ENCODE measurements around the gene DIP2C.

DIP2C gene

DNA sequence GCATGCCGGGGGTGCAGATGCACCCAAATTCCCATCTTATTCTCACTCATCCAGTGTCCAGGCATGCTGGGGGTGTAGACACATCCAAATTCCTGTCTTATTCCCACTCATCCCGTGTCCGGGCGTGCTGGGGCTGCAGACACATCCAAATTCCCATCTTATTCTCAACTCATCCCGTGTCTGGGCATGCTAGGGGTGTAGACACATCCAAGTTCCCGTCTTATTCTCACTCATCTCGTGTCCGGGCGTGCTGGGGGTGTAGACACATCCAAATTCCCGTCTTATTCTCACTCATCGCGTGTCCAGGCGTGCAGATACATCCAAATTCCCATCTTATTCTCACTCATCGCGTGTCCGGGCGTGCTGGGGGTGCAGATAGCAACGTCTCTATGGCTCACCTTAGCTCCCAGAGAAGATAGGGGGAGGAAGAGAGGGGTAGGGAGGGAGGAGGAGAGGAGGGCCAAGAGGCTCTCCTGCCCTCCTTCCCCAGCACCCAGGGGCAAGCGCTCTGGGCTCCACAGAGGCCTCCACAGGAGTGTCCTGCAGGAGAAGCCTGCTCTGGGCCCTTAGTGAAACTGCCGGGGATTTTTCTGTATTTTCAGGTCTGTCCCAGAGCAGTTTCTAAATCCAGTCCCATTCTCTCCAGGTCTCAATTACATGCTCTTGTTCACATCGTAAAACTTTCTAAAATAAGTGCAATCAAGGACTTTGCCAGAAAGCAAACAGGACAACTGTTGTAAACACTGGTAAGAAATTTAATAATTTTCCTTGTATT is 210.8 kb downstream of the DIP2C start:
- no peak overlapping the region for H3K4me3 ChIP-seq (ENCODE audit: low read length)
- H3K36me3 ChIP-seq (ENCODE audit: control insufficient read depth, insufficient read depth, low read length, severe bottlenecking), result peaks cover 23% of the 10 kb centered on the region
- no peak overlapping the region for H3K9ac ChIP-seq (ENCODE audit: low read length)
- no peaks in the 10 kb centered on the region for H3K27me3 ChIP-seq (replicated peaks; ENCODE audit: control insufficient read depth, insufficient read depth, low read length)
- no peak for DNase-seq (ENCODE audit: low read depth)
- H3K9me3 ChIP-seq (ENCODE audit: control insufficient read depth, low read length), result no peaks in the 10 kb centered on the region
- H3K4me1 ChIP-seq (ENCODE audit: control insufficient read depth, insufficient read depth, low read length), result no peaks in the 10 kb centered on the region

DNA sequence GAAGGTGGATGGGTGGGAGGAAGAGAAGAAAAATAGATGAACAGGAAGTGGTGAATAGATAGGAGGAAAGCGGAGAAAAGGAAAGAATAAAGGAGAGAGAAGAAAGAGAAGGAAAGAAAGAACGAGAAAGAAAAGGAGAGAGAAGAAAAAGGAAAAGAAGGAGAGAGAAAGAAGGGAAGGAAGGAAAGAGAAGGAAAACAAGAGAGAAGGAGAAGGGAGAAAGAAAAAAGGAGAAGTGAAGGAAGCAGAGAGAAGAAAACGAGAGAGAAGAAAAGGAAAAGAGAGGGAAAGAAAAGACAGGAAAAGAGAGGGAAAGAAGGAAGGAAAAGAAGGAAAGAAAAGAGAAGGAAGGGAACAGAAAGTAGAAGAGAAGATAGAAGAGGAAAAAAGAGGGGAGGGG is 211.8 kb downstream of the DIP2C start:
- DNase-seq (ENCODE audit: low read depth), result no peak
- no peak overlapping the region for H3K4me3 ChIP-seq (ENCODE audit: low read length)

DNA sequence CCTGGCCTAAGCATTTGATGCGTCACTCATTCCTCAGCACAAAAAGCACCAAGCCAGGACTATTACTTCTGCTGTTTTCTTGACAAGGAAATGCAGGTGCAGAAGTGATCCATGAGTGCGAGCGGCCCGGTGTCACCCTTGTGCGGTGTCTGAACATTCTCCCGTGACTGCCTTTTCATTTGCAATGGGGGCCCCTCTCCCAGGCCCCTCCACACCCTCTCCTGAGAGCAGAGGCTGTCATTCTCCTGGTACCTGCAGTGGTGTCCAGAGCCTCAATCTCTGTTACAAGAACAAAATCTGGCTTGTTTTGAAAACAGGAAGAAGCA is 213.1 kb downstream of the DIP2C start:
- Histone ChIP-seq H3K9ac (ENCODE audit: low read length) (no peak overlapping the region), H3K36me3 (ENCODE audit: control insufficient read depth, insufficient read depth, low read length, severe bottlenecking) (peaks cover 13% of the 10 kb centered on the region), H3K9me3 (ENCODE audit: control insufficient read depth, low read length) (no peaks in the 10 kb centered on the region), H3K4me1 (ENCODE audit: control insufficient read depth, insufficient read depth, low read length) (no peaks in the 10 kb centered on the region), H3K27me3 (replicated peaks; ENCODE audit: control insufficient read depth, insufficient read depth, low read length) (no peaks in the 10 kb centered on the region), H3K4me3 (ENCODE audit: low read length) (no peak overlapping the region)
- no peak for DNase-seq (ENCODE audit: low read depth)

More for the DNA sequence above, 211.8 kb downstream of the DIP2C start:
- Histone ChIP-seq H3K9me3 (ENCODE audit: control insufficient read depth, low read length) (no peaks in the 10 kb centered on the region), H3K9ac (ENCODE audit: low read length) (no peak overlapping the region), H3K27me3 (replicated peaks; ENCODE audit: control insufficient read depth, insufficient read depth, low read length) (no peaks in the 10 kb centered on the region), H3K4me1 (ENCODE audit: control insufficient read depth, insufficient read depth, low read length) (no peaks in the 10 kb centered on the region), H3K36me3 (ENCODE audit: control insufficient read depth, insufficient read depth, low read length, severe bottlenecking) (peaks cover 20% of the 10 kb centered on the region)

- Histone ChIP-seq H3K4me3 (ENCODE audit: low read length) (no peak overlapping the region), H3K27me3 (replicated peaks; ENCODE audit: control insufficient read depth, insufficient read depth, low read length) (no peaks in the 10 kb centered on the region), H3K36me3 (ENCODE audit: control insufficient read depth, insufficient read depth, low read length, severe bottlenecking) (peaks cover 18% of the 10 kb centered on the region), H3K9ac (ENCODE audit: low read length) (no peak overlapping the region), H3K4me1 (ENCODE audit: control insufficient read depth, insufficient read depth, low read length) (no peaks in the 10 kb centered on the region), H3K9me3 (ENCODE audit: control insufficient read depth, low read length) (no peaks in the 10 kb centered on the region)
- DNase-seq (ENCODE audit: low read depth), result no peak
These were observed 213.6 kb downstream of the DIP2C start for GRCh38 chr10:475709-476454.

DNA sequence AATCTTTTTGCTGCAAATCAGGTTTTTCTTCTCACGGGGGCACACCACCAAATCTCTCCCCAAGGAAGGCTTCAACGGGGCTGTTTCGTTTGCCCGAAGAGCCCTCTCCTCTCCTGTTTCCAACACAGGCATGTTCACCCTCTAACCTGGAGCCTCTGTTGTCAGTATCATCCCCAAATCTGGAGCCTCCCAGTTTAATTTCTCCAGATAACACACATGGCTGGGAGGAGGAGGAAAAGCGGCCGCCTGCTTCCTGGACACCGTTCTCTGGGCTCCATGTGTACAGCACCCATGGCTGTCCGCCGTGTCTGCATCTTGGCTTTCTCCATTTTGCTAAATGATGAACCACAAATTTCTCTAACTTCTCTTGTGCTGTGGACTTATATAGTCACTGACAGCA is 214.5 kb downstream of the DIP2C start:
- Histone ChIP-seq H3K4me3 (ENCODE audit: low read length) (no peak overlapping the region), H3K9ac (ENCODE audit: low read length) (no peak overlapping the region), H3K36me3 (ENCODE audit: control insufficient read depth, insufficient read depth, low read length, severe bottlenecking) (peaks cover 27% of the 10 kb centered on the region), H3K4me1 (ENCODE audit: control insufficient read depth, insufficient read depth, low read length) (no peaks in the 10 kb centered on the region), H3K9me3 (ENCODE audit: control insufficient read depth, low read length) (no peaks in the 10 kb centered on the region), H3K27me3 (replicated peaks; ENCODE audit: control insufficient read depth, insufficient read depth, low read length) (no peaks in the 10 kb centered on the region)
- no peak for DNase-seq (ENCODE audit: low read depth)

- Histone ChIP-seq H3K9me3 (ENCODE audit: control insufficient read depth, low read length) (no peaks in the 10 kb centered on the region), H3K36me3 (ENCODE audit: control insufficient read depth, insufficient read depth, low read length, severe bottlenecking) (peaks cover 32% of the 10 kb centered on the region), H3K4me3 (ENCODE audit: low read length) (no peak overlapping the region), H3K9ac (ENCODE audit: low read length) (no peak overlapping the region), H3K27me3 (replicated peaks; ENCODE audit: control insufficient read depth, insufficient read depth, low read length) (no peaks in the 10 kb centered on the region), H3K4me1 (ENCODE audit: control insufficient read depth, insufficient read depth, low read length) (no peaks in the 10 kb centered on the region)
- no peak for DNase-seq (ENCODE audit: low read depth)
These were observed 215.1 kb downstream of the DIP2C start for GRCh38 chr10:474406-474805.

DNA sequence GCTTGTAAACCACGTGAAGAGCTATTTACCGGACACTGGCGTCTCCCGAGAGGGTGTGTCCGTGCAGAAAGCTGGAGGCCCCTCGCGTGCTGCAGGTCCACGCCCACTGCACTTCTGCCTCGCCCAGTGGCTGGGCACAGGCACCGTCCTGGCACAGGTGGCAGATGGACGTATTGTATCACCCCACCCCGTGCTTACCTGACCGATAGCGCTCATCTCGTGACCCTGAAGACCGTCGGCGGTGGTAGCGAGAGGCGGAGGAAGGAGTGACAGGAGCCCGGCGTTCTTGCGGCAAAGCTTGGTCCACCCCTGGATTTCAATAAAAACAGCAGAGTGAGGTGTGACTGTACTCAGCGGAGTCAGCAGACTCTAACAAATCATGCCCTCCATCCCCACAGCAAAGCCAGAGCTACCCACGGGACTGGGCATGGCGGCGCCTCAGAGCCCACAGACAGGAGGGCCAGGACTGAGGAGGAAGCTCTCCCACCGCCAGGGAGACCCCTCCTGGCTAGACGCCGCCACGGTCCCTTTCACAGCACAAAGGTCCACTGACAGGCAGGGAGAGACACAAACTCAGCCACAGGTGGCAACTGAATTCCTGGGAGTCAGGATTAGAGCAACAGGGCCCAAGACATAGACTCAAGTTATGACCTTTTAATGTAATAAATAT is 217.1 kb downstream of the DIP2C start:
- H3K4me1 ChIP-seq (ENCODE audit: control insufficient read depth, insufficient read depth, low read length), result no peaks in the 10 kb centered on the region
- H3K27me3 ChIP-seq (replicated peaks; ENCODE audit: control insufficient read depth, insufficient read depth, low read length), result no peaks in the 10 kb centered on the region
- H3K9ac ChIP-seq (ENCODE audit: low read length), result no peak overlapping the region
- H3K4me3 ChIP-seq (ENCODE audit: low read length), result no peak overlapping the region
- H3K36me3 ChIP-seq (ENCODE audit: control insufficient read depth, insufficient read depth, low read length, severe bottlenecking), result peaks cover 44% of the 10 kb centered on the region
- no peak for DNase-seq (ENCODE audit: low read depth)
- no peaks in the 10 kb centered on the region for H3K9me3 ChIP-seq (ENCODE audit: control insufficient read depth, low read length)

GRCh38 chr10:470339-471003 is 219.0 kb downstream of the DIP2C start:
- Histone ChIP-seq H3K9ac (ENCODE audit: low read length) (no peak overlapping the region), H3K36me3 (ENCODE audit: control insufficient read depth, insufficient read depth, low read length, severe bottlenecking) (peaks cover 44% of the 10 kb centered on the region), H3K27me3 (replicated peaks; ENCODE audit: control insufficient read depth, insufficient read depth, low read length) (no peaks in the 10 kb centered on the region), H3K9me3 (ENCODE audit: control insufficient read depth, low read length) (no peaks in the 10 kb centered on the region), H3K4me3 (ENCODE audit: low read length) (no peak overlapping the region), H3K4me1 (ENCODE audit: control insufficient read depth, insufficient read depth, low read length) (no peaks in the 10 kb centered on the region)
- no peak for DNase-seq (ENCODE audit: low read depth)

DNA sequence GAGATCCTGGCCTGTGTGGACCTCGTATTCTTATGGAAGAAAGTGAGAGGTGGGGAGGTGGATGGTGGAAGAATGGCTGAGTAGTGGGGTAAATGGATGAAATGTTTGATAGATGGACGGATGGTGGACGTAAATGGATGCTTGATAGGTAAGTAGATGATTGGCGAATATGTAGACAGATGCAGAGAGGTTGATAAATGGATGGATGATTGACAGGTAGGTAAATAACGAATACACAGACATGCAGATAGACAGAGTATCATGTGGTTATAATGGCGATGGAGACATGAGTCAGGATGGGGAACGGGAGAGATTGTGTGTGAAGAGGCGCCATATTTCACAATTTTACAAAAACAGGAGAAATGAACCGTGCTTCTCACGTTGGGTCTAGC is 219.5 kb downstream of the DIP2C start:
- Histone ChIP-seq H3K9me3 (ENCODE audit: control insufficient read depth, low read length) (no peaks in the 10 kb centered on the region), H3K27me3 (replicated peaks; ENCODE audit: control insufficient read depth, insufficient read depth, low read length) (no peaks in the 10 kb centered on the region), H3K4me3 (ENCODE audit: low read length) (no peak overlapping the region), H3K9ac (ENCODE audit: low read length) (no peak overlapping the region), H3K4me1 (ENCODE audit: control insufficient read depth, insufficient read depth, low read length) (no peaks in the 10 kb centered on the region), H3K36me3 (ENCODE audit: control insufficient read depth, insufficient read depth, low read length, severe bottlenecking) (peaks cover 40% of the 10 kb centered on the region)
- DNase-seq (ENCODE audit: low read depth), result no peak

DNA sequence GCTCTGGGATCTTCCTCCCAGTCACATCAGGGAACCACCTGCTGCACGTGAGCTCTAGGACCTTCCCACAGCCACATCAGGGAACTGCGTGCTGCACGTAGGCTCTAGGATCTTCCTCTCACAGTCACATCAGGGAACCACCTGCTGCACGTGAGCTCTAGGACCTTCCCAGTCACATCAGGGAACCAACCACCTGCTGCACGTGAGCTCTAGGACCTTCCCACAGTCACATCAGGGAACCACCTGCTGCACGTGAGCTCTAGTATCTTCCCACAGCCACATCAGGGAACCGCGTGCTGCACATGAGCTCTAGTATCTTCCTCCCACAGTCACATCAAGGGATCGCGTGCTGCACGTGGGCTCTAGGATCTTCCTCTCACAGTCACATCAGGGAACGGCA is 229.7 kb downstream of the DIP2C start:
- H3K4me1 ChIP-seq (ENCODE audit: control insufficient read depth, insufficient read depth, low read length), result peaks cover 7% of the 10 kb centered on the region
- H3K9me3 ChIP-seq (ENCODE audit: control insufficient read depth, low read length), result no peaks in the 10 kb centered on the region
- H3K9ac ChIP-seq (ENCODE audit: low read length), result no peak overlapping the region
- no peaks in the 10 kb centered on the region for H3K27me3 ChIP-seq (replicated peaks; ENCODE audit: control insufficient read depth, insufficient read depth, low read length)
- no peak for DNase-seq (ENCODE audit: low read depth)
- H3K4me3 ChIP-seq (ENCODE audit: low read length), result no peak overlapping the region
- peaks cover 3% of the 10 kb centered on the region for H3K36me3 ChIP-seq (ENCODE audit: control insufficient read depth, insufficient read depth, low read length, severe bottlenecking)

- no peak overlapping the region for H3K9ac ChIP-seq (ENCODE audit: low read length)
- H3K9me3 ChIP-seq (ENCODE audit: control insufficient read depth, low read length), result no peaks in the 10 kb centered on the region
- no peak for DNase-seq (ENCODE audit: low read depth)
- H3K4me3 ChIP-seq (ENCODE audit: low read length), result no peak overlapping the region
- H3K27me3 ChIP-seq (replicated peaks; ENCODE audit: control insufficient read depth, insufficient read depth, low read length), result no peaks in the 10 kb centered on the region
- H3K4me1 ChIP-seq (ENCODE audit: control insufficient read depth, insufficient read depth, low read length), result peaks cover 12% of the 10 kb centered on the region
- H3K36me3 ChIP-seq (ENCODE audit: control insufficient read depth, insufficient read depth, low read length, severe bottlenecking), result peaks cover 3% of the 10 kb centered on the region
These were observed 231.0 kb downstream of the DIP2C start for GRCh38 chr10:458421-458851.

All from adipocyte (in vitro differentiated cells).